ENCODE data around the gene CEMP1. TPM values are rescaled to one million over a fixed set of nuclear protein-coding genes. Genes with fewer than 3 reads are reported as not detected.

CEMP1 gene
- total RNA-seq, 4 donors from 2014 or later, result not detected

- TF ChIP-seq EP300 (IDR thresholded peaks at IDR 0.05), result peak in 1 of 2 donors; percentile 30
- no peak for TF ChIP-seq POLR2A (IDR thresholded peaks at IDR 0.05)
- peak; percentile 55 to 59 for DNase-seq (ENCODE audit: low spot score in 2 of 2)
- Histone ChIP-seq H3K4me1 (peaks cover 0 to 40% (median 9%) of the 10 kb centered on the region in 4 donors), H3K4me3 (peak overlapping the region in 2 of 4 donors; percentile 21 to 33), H3K9me3 (no peaks in the 10 kb centered on the region), H3K27me3 (no peaks in the 10 kb centered on the region), H3K27ac (peak overlapping the region in 3 of 4 donors; percentile 23 to 70 (median 61)), H3K36me3 (peaks cover 0 to 7% (median 0%) of the 10 kb centered on the region in 3 donors)
- 52 to 57% methylated on average over 32 of the region's 32 CpGs for WGBS, 2 donors
Measured at GRCh38 chr16:2482708-2483534, 48.3 kb downstream of the CEMP1 start.

- peak overlapping the region in 2 of 4 donors; percentile 36 to 61 for H3K27ac ChIP-seq
Measured at GRCh38 chr16:2482249-2482648, 49.0 kb downstream of the CEMP1 start.

GRCh38 chr16:2481676-2482075 is 49.5 kb downstream of the CEMP1 start:
- DNase-seq (ENCODE audit: low spot score in 2 of 2), result no peak
- Histone ChIP-seq H3K27ac (no peak overlapping the region), H3K4me1 (peaks cover 0 to 30% (median 5%) of the 10 kb centered on the region in 4 donors), H3K9me3 (no peaks in the 10 kb centered on the region), H3K27me3 (no peaks in the 10 kb centered on the region), H3K36me3 (peaks cover 0 to 7% (median 0%) of the 10 kb centered on the region in 3 donors), H3K4me3 (no peak overlapping the region)
- 65 to 71% methylated on average over 7 of the region's 7 CpGs for WGBS, 2 donors
- TF ChIP-seq EP300 (IDR thresholded peaks at IDR 0.05), result no peak
- TF ChIP-seq CTCF (IDR thresholded peaks at IDR 0.05), result no peak
- no peak for TF ChIP-seq POLR2A (IDR thresholded peaks at IDR 0.05)

More at GRCh38 chr16:2482249-2482648, 49.0 kb downstream of the CEMP1 start:
- TF ChIP-seq EP300 (IDR thresholded peaks at IDR 0.05) (no peak), POLR2A (IDR thresholded peaks at IDR 0.05) (no peak), CTCF (IDR thresholded peaks at IDR 0.05) (no peak)
- H3K9me3 ChIP-seq, result no peaks in the 10 kb centered on the region
- peaks cover 0 to 7% (median 0%) of the 10 kb centered on the region in 3 donors for H3K36me3 ChIP-seq
- no peak for DNase-seq (ENCODE audit: low spot score in 2 of 2)
- 67 to 76% methylated on average over 13 of the region's 13 CpGs for WGBS, 2 donors
- peak overlapping the region in 1 of 4 donors; percentile 33 for H3K4me3 ChIP-seq
- H3K4me1 ChIP-seq, result peaks cover 0 to 34% (median 7%) of the 10 kb centered on the region in 4 donors
- H3K27me3 ChIP-seq, result no peaks in the 10 kb centered on the region

- no peak overlapping the region for H3K4me3 ChIP-seq
- peaks cover 0 to 7% (median 0%) of the 10 kb centered on the region in 3 donors for H3K36me3 ChIP-seq
- no peak for TF ChIP-seq EP300 (IDR thresholded peaks at IDR 0.05)
- no peak for TF ChIP-seq POLR2A (IDR thresholded peaks at IDR 0.05)
- H3K4me1 ChIP-seq, result peaks cover 0 to 27% (median 7%) of the 10 kb centered on the region in 4 donors
- WGBS, 2 donors, result 81 to 82% methylated on average over 11 to 12 of the region's 12 CpGs
- H3K9me3 ChIP-seq, result no peaks in the 10 kb centered on the region
- no peak for DNase-seq (ENCODE audit: low spot score in 2 of 2)
- H3K27me3 ChIP-seq, result no peaks in the 10 kb centered on the region
- H3K27ac ChIP-seq, result no peak overlapping the region
Measured at GRCh38 chr16:2480948-2481347, 50.3 kb downstream of the CEMP1 start.

Small RNA genes lying within 50 kb of the gene (small RNA-seq; reads per million reads assigned to genes)
- gene AC093525.1 (not detected), gene MIR3178 (not detected)

Other genes with a start within 250 kb of the CEMP1 start
- gene ABCA3, start 190.7 kb downstream of the CEMP1 start, total RNA-seq, result 10 to 100 TPM; 14.9 to 22.2 (median 15.8) TPM
- 1 to 10 TPM; 1.6 to 3.0 (median 2.0) TPM for gene CCNF, start 102.0 kb downstream of the CEMP1 start, total RNA-seq
- gene TEDC2, start 71.3 kb downstream of the CEMP1 start, total RNA-seq, result 1 to 10 TPM in 3 of 4 donors, not detected in 1; 1.3 to 2.5 (median 1.8) TPM
- under 1 TPM in 1 of 4 donors, not detected in 3; 0.39 TPM for gene NTN3, start 60.1 kb downstream of the CEMP1 start, total RNA-seq
- gene TBC1D24, start 56.3 kb downstream of the CEMP1 start, total RNA-seq, result 10 to 100 TPM; 12.0 to 18.3 (median 16.3) TPM
- gene ATP6V0C, start 17.5 kb downstream of the CEMP1 start, total RNA-seq, result 10 to 100 TPM; 48.1 to 73.0 (median 61.1) TPM
- gene AMDHD2, start 11.0 kb downstream of the CEMP1 start, total RNA-seq, result 10 to 100 TPM; 40.4 to 64.5 (median 55.2) TPM
- 10 to 100 TPM; 28.6 to 41.7 (median 32.4) TPM for gene PDPK1, start 6.6 kb upstream of the CEMP1 start, total RNA-seq
- gene KCTD5, start 151.1 kb upstream of the CEMP1 start, total RNA-seq, result 10 to 100 TPM; 17.8 to 24.3 (median 21.2) TPM
- 1 to 10 TPM; 1.3 to 4.2 (median 2.4) TPM for gene PRSS27, start 188.8 kb upstream of the CEMP1 start, total RNA-seq
- 1,000 to 10,000 TPM in 1 of 4 donors, 100 to 1,000 TPM in 3; 843 to 1,374 (median 886) TPM for gene SRRM2, start 221.2 kb upstream of the CEMP1 start, total RNA-seq
- gene ELOB, start 245.9 kb upstream of the CEMP1 start, total RNA-seq, result 100 to 1,000 TPM; 293 to 759 (median 513) TPM

All from tibial nerve (tissue), 4 donors.